GM12878 (cell line): ENCODE results near the gene ACACA. TPM values are rescaled to one million over a fixed set of nuclear protein-coding genes. Genes with fewer than 3 reads are reported as not detected.

Experiments
- ATAC-seq: fragments of 200-7000 bp; cut with Tn5 transposase; 3 replicates; pipeline ENCODE4 v1.9.1; 2020; ENCODE audit warnings: mild to moderate bottlenecking, moderate library complexity
- BruUV-seq: library from RNA; stranded (reverse); fragments of 400-500 nt; replicated peaks from 2 replicates; lab custom pipeline; 2021; lab: Mats Ljungman, UMichigan
- CTCF ChIA-PET: fragments of 300-600 bp; sonication (Branson Sonifier 250); formaldehyde crosslinking; extraction: SDS; loops from one replicate; lab custom pipeline; 2021; ENCODE audit warnings: inconsistent platforms; lab: Yijun Ruan, JAX
- POLR2A ChIA-PET: fragments of 350-600 bp; formaldehyde crosslinking; extraction: SDS; loops from one replicate; lab custom pipeline; 2021; ENCODE audit warnings: inconsistent platforms; lab: Charles Lee
- RAD21 ChIA-PET: fragments of 300-600 bp; sonication (Branson Sonifier 250); formaldehyde crosslinking; loops from one replicate; lab custom pipeline; 2023; ENCODE audit warnings: antibody characterized with exemption; ENCODE audit not compliant: unreplicated experiment; lab: Charles Lee
- SMC1A ChIA-PET: fragments of 300-600 bp; sonication (Branson Sonifier 250); formaldehyde crosslinking; loops from one replicate; lab custom pipeline; 2023; ENCODE audit not compliant: unreplicated experiment, uncharacterized antibody; lab: Charles Lee
- DNase-seq: peaks from one replicate; pipeline ENCODE4 v3.0.0-alpha.2; 2011; ENCODE audit warnings: low read depth, low spot score
- FAIRE-seq: peaks from 3 replicates; lab custom pipeline; 2011; peaks lifted over from hg19 to GRCh38; lab: Jason Lieb, UNC
- H2AFZ ChIP-seq: 2 replicates; pipeline ENCODE4 v1.6.0; 2011; ENCODE audit warnings: low read depth, low read length, control low read depth; ENCODE audit not compliant: control insufficient read depth
- H3K27ac ChIP-seq: 2 replicates; pipeline ENCODE4 v1.5.1; 2011; ENCODE audit warnings: control low read depth; ENCODE audit not compliant: control insufficient read depth, insufficient read depth
- H3K27me3 ChIP-seq, 2 experiments: replicated peaks in 1 of 2; 2 replicates each; pipeline versions ENCODE4 v1.6.0 to v1.6.1; 2011; ENCODE audit warnings: low read length in 1 of 2; ENCODE audit not compliant: control insufficient read depth in 2 of 2, insufficient read depth in 2 of 2
- H3K36me3 ChIP-seq, 2 experiments: 2 replicates each; pipeline ENCODE4 v1.5.1; 2011; ENCODE audit warnings: low read length in 1 of 2; ENCODE audit not compliant: control insufficient read depth in 2 of 2, insufficient read depth in 2 of 2
- H3K4me1 ChIP-seq: 2 replicates; pipeline ENCODE4 v1.6.1; 2011; ENCODE audit warnings: mild to moderate bottlenecking, low read length, moderate library complexity, mixed read lengths; ENCODE audit not compliant: control insufficient read depth, insufficient read depth
- H3K4me2 ChIP-seq: 2 replicates; pipeline ENCODE4 v1.6.0; 2011; ENCODE audit warnings: control low read depth; ENCODE audit not compliant: control insufficient read depth, insufficient read depth
- H3K4me3 ChIP-seq: fragments of 200-600 bp; sonication (generic); 2 replicates; pipeline ENCODE4 v1.5.1; 2016
- H3K79me2 ChIP-seq: 2 replicates; pipeline ENCODE4 v1.6.0; 2011; ENCODE audit warnings: low read length; ENCODE audit not compliant: control insufficient read depth, insufficient read depth
- H3K9ac ChIP-seq: 2 replicates; pipeline ENCODE4 v1.8.0; 2011; ENCODE audit warnings: low read length, control low read depth, mixed read lengths; ENCODE audit not compliant: control insufficient read depth, insufficient read depth
- H3K9me3 ChIP-seq: replicated peaks from 3 replicates; pipeline ENCODE4 v1.5.1; 2011; ENCODE audit warnings: mild to moderate bottlenecking, low read length; ENCODE audit not compliant: control insufficient read depth, insufficient read depth
- H4K20me1 ChIP-seq: 2 replicates; pipeline ENCODE4 v1.6.0; 2011; ENCODE audit not compliant: control insufficient read depth, insufficient read depth
- CHD4 ChIP-seq: fragments of 200-600 bp; sonication (generic); IDR thresholded peaks from 2 replicates; pipeline ENCODE4 v1.6.1; 2016; ENCODE audit warnings: mild to moderate bottlenecking
- CREB1 ChIP-seq: IDR thresholded peaks from 2 replicates; pipeline ENCODE4 v1.6.1; 2012; ENCODE audit warnings: low read depth, mild to moderate bottlenecking, inconsistent platforms
- NKRF ChIP-seq: fragments of 450-650 bp; conservative IDR thresholded peaks from 2 replicates; pipeline ENCODE4 v1.6.1; 2017; ENCODE audit warnings: mild to moderate bottlenecking, moderate library complexity
- POLR2A ChIP-seq: IDR thresholded peaks from 2 replicates; pipeline ENCODE4 v1.6.1; 2011; ENCODE audit warnings: low read depth, mild to moderate bottlenecking, low read length
- SP1 ChIP-seq: IDR thresholded peaks from one replicate; pipeline ENCODE4 v1.6.1; 2011; ENCODE audit warnings: low read depth, low read length
- SREBF2 ChIP-seq: IDR thresholded peaks from 2 replicates; pipeline ENCODE4 v1.6.1; 2012; ENCODE audit warnings: mild to moderate bottlenecking, low read length
- WRNIP1 ChIP-seq: IDR thresholded peaks from 2 replicates; pipeline ENCODE4 v1.6.1; 2011; ENCODE audit warnings: low read depth, low read length, improper control_type of control experiment, borderline replicate concordance
- ZBTB4 ChIP-seq: fragments of 450-650 bp; formaldehyde crosslinking; IDR thresholded peaks from 2 replicates; pipeline ENCODE4 v1.4.0; 2022; ENCODE audit warnings: mild to moderate bottlenecking, moderate library complexity
- WGBS: methylation state at CpG from one replicate; pipeline ENCODE4 v1.1.6; 2016; ENCODE audit warnings: low lambda C conversion rate; ENCODE audit not compliant: insufficient replicate concordance, insufficient coverage; ENCODE audit errors: missing lambda C conversion rate; 5-methylcytosine and 5-hydroxymethylcytosine counted together
- in situ Hi-C: fragments of 300-500 bp; cut with MboI; formaldehyde crosslinking; loops from 9 replicates; pipeline ENCODE4 v1.14.3; 2018; ENCODE audit warnings: mixed read lengths
- intact Hi-C: fragments of 100-400 bp; cut with micrococcal nuclease; formaldehyde crosslinking; loops from one replicate; pipeline ENCODE4 v1.14.2; 2022; ENCODE audit not compliant: unreplicated experiment
- polyA plus RNA-seq, 11 experiments: library from polyadenylated mRNA; depleted of rRNA in 4 of 11; unstranded in 6 of 11; stranded (reverse) in 5 of 11; fragments of >200 nt; fragmentation: Nextera tagmentation in 4 of 11; fragmentation: Illumina TruSeq in 1 of 11; extraction: Ambion mirVana in 4 of 11; extraction: Trizol in 1 of 11; gene quantifications; 1 replicate in 1 of 11; 2 replicates in 10 of 11; pipeline versions ENCODE4 v1.2.1 to v1.2.3, GENCODE V29; 2011 to 2016; ENCODE audit warnings: inconsistent platforms in 2 of 11, missing spikeins in 2 of 11, low read depth in 1 of 11
- total RNA-seq, 4 experiments: library from RNA; depleted of rRNA in 3 of 4; stranded (reverse); fragments of >200 nt in 3 of 4; fragmentation: Illumina TruSeq in 1 of 4; extraction: Trizol in 1 of 4; gene quantifications; 2 replicates each; pipeline versions ENCODE4 v1.2.1 to v1.2.3, GENCODE V29; 2013 to 2021

Gene ACACA
- total and polyA plus RNA-seq, 10 of the 15 experiments (the other 5 are each of a cell fraction or from before 2014, with no cell fraction given), result 12.9 to 74.2 (median 32.0) TPM

GRCh38 chr17:37116671-37117185, 289.9 kb downstream of the ACACA start:
- no peak overlapping the region for H3K4me3 ChIP-seq
- no peak overlapping the region for H3K27ac ChIP-seq
- no TSS peak for BruUV-seq
- H3K4me1 ChIP-seq, result no peaks in the 10 kb centered on the region
- intact Hi-C loops (no loop called here), in situ Hi-C loops (no loop called here)
- ChIA-PET POLR2A (no interaction called here), SMC1A (no interaction called here), RAD21 (interaction anchor here (0.8 kb wide), 1 partner anchor 257 kb away, joined by 3 read pairs; no protein-coding TSS in a partner anchor), CTCF (interaction anchor here (2.4 kb wide), 1 partner anchor 123 kb away, joined by 7 read pairs; no protein-coding TSS in a partner anchor)
- H3K36me3 ChIP-seq, result no peaks in the 10 kb centered on the region; a peak in 3 of 4 replicates
- DNase-seq (no peak), ATAC-seq (no peak), FAIRE-seq (no peak)
- H3K9me3 ChIP-seq, result no peaks in the 10 kb centered on the region
- H3K9ac ChIP-seq, result no peak overlapping the region
- TF ChIP-seq CREB1 (no peak), CHD4 (no peak), WRNIP1 (no peak), SP1 (no peak), SREBF2 (no peak), NKRF (no peak), POLR2A (no peak), ZBTB4 (CRISPR knock-in tag) (no peak)
- no peak overlapping the region for H3K4me2 ChIP-seq
- 87% methylated on average over 7 of the region's 7 CpGs for WGBS
- no peaks in the 10 kb centered on the region for H3K27me3 ChIP-seq
- H2AFZ ChIP-seq, result no peak overlapping the region
- no peaks in the 10 kb centered on the region for H3K79me2 ChIP-seq
- H4K20me1 ChIP-seq, result no peaks in the 10 kb centered on the region
